OCI-LY1 (cell line): Measurements from ENCODE around the gene MPST.

Experiments
- CTCF ChIP-seq: fragments of 200-600 bp; sonication (generic), shearing (Covaris generic); IDR thresholded peaks from 2 replicates; pipeline ENCODE4 v1.5.1; 2017; ENCODE audit warnings: mild to moderate bottlenecking, antibody characterized with exemption, low read length, moderate library complexity, mixed read lengths
- EZH2 ChIP-seq: fragments of 200-600 bp; sonication (generic), shearing (Covaris generic); IDR thresholded peaks from 2 replicates; pipeline ENCODE4 v1.8.0; 2017; ENCODE audit warnings: borderline replicate concordance, mixed run types, mild to moderate bottlenecking, antibody characterized with exemption, low read length, moderate library complexity, mixed read lengths

GRCh38 chr22:37007651-37008050 is 11.9 kb upstream of the MPST start:
- TF ChIP-seq CTCF (no peak), EZH2 (no peak)
